Spinal cord (tissue), 10 donors: Measurements from ENCODE around the gene CECR2. TPM values are rescaled to one million over a fixed set of nuclear protein-coding genes. Genes with fewer than 3 reads are reported as not detected.
"Not testable (repeated sequence)": the region's sequence is repeated elsewhere in the genome, so short reads cannot be mapped to it uniquely, and the experiment has no call there.

Source experiments
- DNase-seq, 6 donors: peaks; one replicate each; pipeline versions ENCODE4 v3.0.0 to v3.0.0-alpha.2; 2013 to 2015; ENCODE audit warnings: low spot score in 6 of 6, low read depth in 4 of 6
- H3K27ac ChIP-seq: one replicate; pipeline ENCODE4 v1.5.1; 2013; ENCODE audit warnings: low read depth, low read length, control low read depth
- H3K27me3 ChIP-seq: one replicate; pipeline ENCODE4 v1.6.1; 2013; ENCODE audit warnings: low read length; ENCODE audit not compliant: control insufficient read depth, insufficient read depth
- H3K36me3 ChIP-seq: one replicate; pipeline ENCODE4 v1.6.1; 2013; ENCODE audit warnings: low read length; ENCODE audit not compliant: control insufficient read depth, insufficient read depth
- H3K4me1 ChIP-seq: one replicate; pipeline ENCODE4 v1.6.1; 2013; ENCODE audit warnings: low read length; ENCODE audit not compliant: control insufficient read depth, insufficient read depth
- H3K4me3 ChIP-seq: one replicate; pipeline ENCODE4 v1.5.1; 2013; ENCODE audit warnings: low read depth, low read length, control low read depth
- H3K9me3 ChIP-seq: one replicate; pipeline ENCODE4 v1.6.1; 2013; ENCODE audit warnings: low read length; ENCODE audit not compliant: control insufficient read depth, insufficient read depth
- WGBS: methylation state at CpG from one replicate; pipeline ENCODE4 v1.1.5; 2013; ENCODE audit warnings: missing lambda C conversion rate; ENCODE audit not compliant: insufficient coverage; 5-methylcytosine and 5-hydroxymethylcytosine counted together
- polyA plus RNA-seq, 2 donors: library from polyadenylated mRNA; unstranded; fragments of 120-200 nt; gene quantifications; one replicate each; pipeline ENCODE4 v1.2.1, GENCODE V29; 2013; ENCODE audit not compliant: insufficient read length in 2 of 2
- total RNA-seq, 2 donors: library from RNA; depleted of rRNA in 1 of 2; stranded (reverse); fragments of 120-200 nt in 1 of 2; fragments of >200 nt in 1 of 2; gene quantifications; one replicate each; pipeline versions ENCODE4 v1.2.3 to v1.2.4, GENCODE V29; 2013 to 2014
- donor health status: healthy.

Gene CECR2
- total and polyA plus RNA-seq, 4 donors = 5.1 to 17.0 (median 10.8) TPM

DNA sequence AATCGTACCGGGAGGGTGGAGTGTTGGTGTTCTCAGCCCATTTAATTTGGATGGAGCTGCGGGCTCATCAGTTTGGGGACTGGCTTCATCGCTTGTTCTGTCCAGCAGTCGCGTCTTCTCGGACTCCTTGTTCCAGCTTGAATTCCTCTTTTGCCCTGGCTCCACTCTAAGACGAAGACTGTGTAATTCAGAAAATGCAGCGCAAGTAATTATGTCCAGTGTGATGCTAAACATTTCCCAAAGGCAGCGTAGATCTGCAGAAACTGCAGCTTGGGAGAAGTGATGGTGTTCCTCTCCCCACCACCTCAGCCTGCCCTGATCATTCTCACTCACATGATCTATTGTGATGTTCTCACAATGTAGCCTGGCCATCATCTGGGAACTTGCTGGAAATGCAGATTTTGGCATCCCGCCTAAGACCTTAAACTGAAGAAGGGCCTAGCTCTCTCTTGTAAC lies 194.7 kb downstream of the CECR2 start:
- 33% methylated on average over 9 of the region's 11 CpGs for WGBS
- peak in 3 of 6 donors; percentile 43 to 81 (median 81) for DNase-seq
- Histone ChIP-seq H3K4me3 (peak overlapping the region; percentile 7), H3K4me1 (peaks cover 37% of the 10 kb centered on the region), H3K36me3 (no peaks in the 10 kb centered on the region), H3K27ac (peak overlapping the region; percentile 83), H3K27me3 (no peaks in the 10 kb centered on the region), H3K9me3 (no peaks in the 10 kb centered on the region)

DNA sequence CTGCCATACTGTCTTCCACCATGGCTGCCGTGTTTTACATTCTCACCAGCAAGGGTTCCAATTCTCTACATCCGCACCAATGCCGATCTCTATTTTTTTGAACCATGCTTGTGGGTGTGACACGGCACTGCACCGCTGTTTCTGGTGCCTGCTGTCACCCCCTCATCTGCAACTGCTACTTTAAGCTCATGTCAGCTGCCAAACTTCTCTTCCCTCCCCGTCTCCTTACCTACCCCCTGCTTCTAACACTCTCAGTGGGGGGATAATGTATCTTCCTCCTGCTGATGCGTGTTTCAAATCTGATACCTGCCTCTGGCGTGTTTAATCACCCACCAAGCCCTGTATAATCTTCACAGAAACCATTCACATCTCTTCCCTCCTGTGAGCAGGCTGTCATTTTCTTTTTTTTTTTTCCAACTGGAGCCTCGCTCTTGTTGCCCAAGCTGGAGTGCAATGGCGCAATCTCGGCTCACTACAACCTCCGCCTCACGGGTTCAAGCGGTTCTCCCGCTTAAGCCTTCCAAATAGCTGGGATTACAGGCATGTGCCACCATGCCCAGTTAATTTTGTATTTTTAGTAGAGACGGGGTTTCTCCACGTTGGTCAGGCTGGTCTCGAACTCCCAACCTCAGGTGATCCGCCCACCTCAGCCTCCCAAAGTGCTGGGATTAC lies 196.9 kb downstream of the CECR2 start:
- H3K27ac ChIP-seq, H3K36me3 ChIP-seq, H3K9me3 ChIP-seq, H3K27me3 ChIP-seq, H3K4me3 ChIP-seq: not testable (repeated sequence)
- peak in 1 of 6 donors; percentile 63 for DNase-seq
- peaks cover 59% of the 10 kb centered on the region for H3K4me1 ChIP-seq
- 89% methylated on average over 17 of the region's 19 CpGs for WGBS

GRCh38 chr22:17566776-17567175 lies 197.5 kb downstream of the CECR2 start:
- H3K36me3 ChIP-seq = no peaks in the 10 kb centered on the region
- H3K4me3 ChIP-seq = no peak overlapping the region
- H3K27ac ChIP-seq = no peak overlapping the region
- H3K27me3 ChIP-seq = no peaks in the 10 kb centered on the region
- DNase-seq = no peak
- peaks cover 65% of the 10 kb centered on the region for H3K4me1 ChIP-seq
- H3K9me3 ChIP-seq = no peaks in the 10 kb centered on the region
- 94% methylated on average over 7 of the region's 10 CpGs for WGBS

DNA sequence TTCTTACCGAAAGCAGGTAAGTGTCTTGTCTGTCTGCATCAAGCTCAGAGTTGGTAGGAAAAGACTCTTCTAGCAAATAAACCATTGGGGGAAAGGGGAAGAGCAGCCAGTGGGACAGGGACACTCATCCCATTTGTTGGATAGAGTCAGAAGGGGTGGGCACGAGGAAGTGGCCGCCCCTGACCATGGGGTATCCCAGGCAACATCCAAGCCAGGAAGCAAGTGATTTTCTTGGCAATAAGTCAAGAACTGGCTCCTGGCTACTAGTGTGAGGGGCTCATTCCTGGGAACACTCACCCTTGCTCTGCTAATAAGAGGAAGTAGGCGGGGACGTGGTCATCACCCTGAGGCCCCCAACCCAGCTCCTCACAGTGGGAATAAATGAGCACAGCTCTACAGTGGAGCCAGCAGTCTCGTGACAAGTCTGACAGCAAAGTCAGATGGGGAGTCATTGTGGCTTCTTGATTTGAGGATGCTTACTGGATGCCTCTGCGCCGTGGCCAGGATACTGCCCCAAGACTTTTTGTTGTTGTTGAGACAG lies 200.8 kb downstream of the CECR2 start:
- Histone ChIP-seq H3K4me3 (peak overlapping the region; percentile 32), H3K9me3 (no peaks in the 10 kb centered on the region), H3K4me1 (peaks cover 61% of the 10 kb centered on the region), H3K36me3 (no peaks in the 10 kb centered on the region), H3K27me3 (no peaks in the 10 kb centered on the region), H3K27ac (peak overlapping the region; percentile 92)
- 23% methylated on average over 6 of the region's 8 CpGs for WGBS
- peak in 3 of 6 donors; percentile 62 to 87 (median 87) for DNase-seq

- peak overlapping the region; percentile 28 for H3K4me3 ChIP-seq
- H3K4me1 ChIP-seq = peaks cover 65% of the 10 kb centered on the region
- no peaks in the 10 kb centered on the region for H3K36me3 ChIP-seq
- DNase-seq = peak in 5 of 6 donors; percentile 72 to 93 (median 84)
- no peaks in the 10 kb centered on the region for H3K9me3 ChIP-seq
- H3K27ac ChIP-seq = peak overlapping the region; percentile 92
- H3K27me3 ChIP-seq = no peaks in the 10 kb centered on the region
- WGBS = 30% methylated on average over 20 of the region's 21 CpGs
Observed at GRCh38 chr22:17570851-17571631, 201.8 kb downstream of the CECR2 start.

- DNase-seq = no peak
- H3K27ac ChIP-seq = no peak overlapping the region
- WGBS = 73% methylated on average over 2 of the region's 5 CpGs
- no peaks in the 10 kb centered on the region for H3K27me3 ChIP-seq
- H3K36me3 ChIP-seq = peaks cover 4% of the 10 kb centered on the region
- no peak overlapping the region for H3K4me3 ChIP-seq
- H3K9me3 ChIP-seq = no peaks in the 10 kb centered on the region
- H3K4me1 ChIP-seq = peaks cover 72% of the 10 kb centered on the region
Observed at GRCh38 chr22:17575151-17575550, 205.9 kb downstream of the CECR2 start.

DNA sequence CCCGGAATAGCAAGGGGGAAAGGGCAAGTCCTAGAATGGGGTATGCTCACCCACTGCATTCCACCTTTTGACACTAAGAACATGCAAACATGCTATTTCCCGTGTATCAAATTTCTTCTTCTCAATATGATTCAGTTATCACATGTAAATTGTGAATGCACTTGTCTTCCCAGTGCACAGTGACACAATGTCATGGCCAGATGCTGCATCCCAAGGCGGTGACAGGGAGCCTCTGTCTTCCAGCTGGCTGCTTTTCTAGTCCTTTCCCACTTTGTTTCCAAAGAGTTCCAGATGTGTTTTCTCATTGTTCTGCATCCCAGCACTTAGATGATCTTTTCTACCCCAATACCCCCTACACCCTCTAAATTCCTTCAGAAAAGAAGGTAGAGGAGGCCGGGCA lies 206.4 kb downstream of the CECR2 start:
- no peak overlapping the region for H3K4me3 ChIP-seq

DNA sequence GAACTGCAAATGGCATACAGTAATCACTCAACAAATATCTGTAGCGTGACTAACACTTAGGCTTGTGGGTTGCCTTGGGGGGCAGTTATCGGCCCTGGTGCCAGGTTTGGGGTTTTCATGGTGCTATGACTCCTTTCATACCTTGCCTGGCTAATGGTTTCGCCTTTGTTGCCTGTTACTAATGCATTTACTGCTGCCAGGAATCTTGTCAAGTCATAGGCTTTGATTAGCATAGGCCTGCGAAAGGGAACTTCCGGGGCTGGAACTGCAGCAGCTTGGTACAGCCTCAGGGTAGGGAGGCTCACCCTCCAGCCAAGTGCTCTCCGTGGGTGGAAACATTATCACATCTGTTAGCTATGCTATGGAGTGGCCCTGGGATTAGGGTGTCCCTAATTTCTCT lies 207.2 kb downstream of the CECR2 start:
- H3K27ac ChIP-seq = no peak overlapping the region
- no peaks in the 10 kb centered on the region for H3K27me3 ChIP-seq
- H3K36me3 ChIP-seq = peaks cover 15% of the 10 kb centered on the region
- peak in 2 of 6 donors; percentile 81 for DNase-seq
- H3K9me3 ChIP-seq = no peaks in the 10 kb centered on the region
- peaks cover 71% of the 10 kb centered on the region for H3K4me1 ChIP-seq
- 51% methylated on average over 5 of the region's 6 CpGs for WGBS
- H3K4me3 ChIP-seq = no peak overlapping the region

More for the DNA sequence above, 206.4 kb downstream of the CECR2 start:
- peak in 1 of 6 donors; percentile 18 for DNase-seq
- H3K36me3 ChIP-seq = peaks cover 7% of the 10 kb centered on the region
- no peaks in the 10 kb centered on the region for H3K27me3 ChIP-seq
- no peak overlapping the region for H3K27ac ChIP-seq
- H3K9me3 ChIP-seq = no peaks in the 10 kb centered on the region
- WGBS = 75% methylated on average over 2 of the region's 4 CpGs
- H3K4me1 ChIP-seq = peaks cover 71% of the 10 kb centered on the region

GRCh38 chr22:17578136-17578754 lies 209.0 kb downstream of the CECR2 start:
- Histone ChIP-seq H3K27me3 (no peaks in the 10 kb centered on the region), H3K9me3 (no peaks in the 10 kb centered on the region), H3K4me3 (no peak overlapping the region), H3K36me3 (peaks cover 33% of the 10 kb centered on the region), H3K27ac (peak overlapping the region; percentile 82), H3K4me1 (peaks cover 60% of the 10 kb centered on the region)
- peak in 5 of 6 donors; percentile 68 to 93 (median 84) for DNase-seq
- 63% methylated on average over 10 of the region's 11 CpGs for WGBS
